Hepatocyte (in vitro differentiated cells): ENCODE results near the gene MAPK6. TPM values are rescaled to one million over a fixed set of nuclear protein-coding genes. Genes with fewer than 3 reads are reported as not detected.
"Not testable (repeated sequence)": the region's sequence is repeated elsewhere in the genome, so short reads cannot be mapped to it uniquely, and the experiment has no call there.

ENCODE experiments used
- DNase-seq: peaks from one replicate; pipeline ENCODE4 v3.0.0-alpha.2; 2016; ENCODE audit warnings: low spot score
- H2AFZ ChIP-seq: fragments of 200-600 bp; sonication (generic); 2 replicates; pipeline ENCODE4 v1.6.0; 2016; ENCODE audit warnings: antibody characterized with exemption, mild to moderate bottlenecking
- H3K27ac ChIP-seq: fragments of 200-600 bp; sonication (generic); 2 replicates; pipeline ENCODE4 v1.5.1; 2016; ENCODE audit warnings: mild to moderate bottlenecking
- H3K27me3 ChIP-seq: fragments of 200-600 bp; sonication (generic); 2 replicates; pipeline ENCODE4 v1.6.1; 2016
- H3K36me3 ChIP-seq: fragments of 200-600 bp; sonication (generic); replicated peaks from 2 replicates; pipeline ENCODE4 v1.5.1; 2016; ENCODE audit warnings: low read depth; ENCODE audit not compliant: insufficient read depth
- H3K4me1 ChIP-seq: fragments of 200-600 bp; sonication (generic); 2 replicates; pipeline ENCODE4 v1.5.1; 2016; ENCODE audit warnings: mild to moderate bottlenecking, moderate library complexity; ENCODE audit not compliant: insufficient read depth
- H3K4me2 ChIP-seq: fragments of 200-600 bp; sonication (generic); 2 replicates; pipeline ENCODE4 v1.6.0; 2016
- H3K4me3 ChIP-seq: fragments of 200-600 bp; sonication (generic); 2 replicates; pipeline ENCODE4 v1.5.1; 2016; ENCODE audit warnings: mild to moderate bottlenecking
- H3K79me2 ChIP-seq: fragments of 200-600 bp; sonication (generic); 2 replicates; pipeline ENCODE4 v1.6.0; 2017; ENCODE audit warnings: mild to moderate bottlenecking
- H3K9me2 ChIP-seq: fragments of 200-600 bp; sonication (generic); replicated peaks from 2 replicates; pipeline ENCODE4 v1.6.0; 2017; ENCODE audit warnings: mild to moderate bottlenecking; ENCODE audit not compliant: insufficient read depth
- H3K9me3 ChIP-seq: fragments of 200-600 bp; sonication (generic); 2 replicates; pipeline ENCODE4 v1.5.1; 2016; ENCODE audit warnings: low read depth, mild to moderate bottlenecking
- H4K20me1 ChIP-seq: fragments of 200-600 bp; sonication (generic); 2 replicates; pipeline ENCODE4 v1.6.0; 2016; ENCODE audit warnings: mild to moderate bottlenecking; ENCODE audit not compliant: insufficient read depth, poor library complexity, severe bottlenecking
- CTCF ChIP-seq: fragments of 200-600 bp; sonication (generic); IDR thresholded peaks from 2 replicates; pipeline ENCODE4 v1.5.1; 2016; ENCODE audit warnings: antibody characterized with exemption, mild to moderate bottlenecking; ENCODE audit not compliant: poor library complexity
- EZH2 ChIP-seq: fragments of 200-600 bp; sonication (generic); IDR thresholded peaks from 2 replicates; pipeline ENCODE4 v1.6.1; 2016; ENCODE audit warnings: antibody characterized with exemption, mild to moderate bottlenecking, borderline replicate concordance
- EZH2phosphoT487 ChIP-seq: fragments of 200-600 bp; sonication (generic); IDR thresholded peaks from one replicate; pipeline ENCODE4 v1.6.1; 2018; ENCODE audit warnings: antibody characterized with exemption, mild to moderate bottlenecking, low read depth, moderate library complexity; ENCODE audit not compliant: unreplicated experiment, severe bottlenecking
- WGBS: methylation state at CpG from one replicate; pipeline ENCODE4 v1.1.6; 2016; ENCODE audit warnings: low lambda C conversion rate; ENCODE audit errors: missing lambda C conversion rate; 5-methylcytosine and 5-hydroxymethylcytosine counted together
- polyA plus RNA-seq: library from polyadenylated mRNA; unstranded; fragments of >200 nt; fragmentation: Nextera tagmentation; extraction: Ambion mirVana; gene quantifications from 2 replicates; pipeline ENCODE4 v1.2.1, GENCODE V29; 2016
- total RNA-seq: library from RNA; depleted of rRNA; stranded (reverse); fragments of >200 nt; gene quantifications from 2 replicates; pipeline ENCODE4 v1.2.3, GENCODE V29; 2014

Gene MAPK6
- total and polyA plus RNA-seq, 2 experiments from 2014 or later, result 37.8 to 123 TPM

- H4K20me1 ChIP-seq, result peaks cover 82% of the 10 kb centered on the region
- WGBS, result 58% methylated on average over 3 of the region's 3 CpGs
- DNase-seq, result peak; percentile 21
These were observed 21.1 kb downstream of the MAPK6 start for GRCh38 chr15:52039925-52040781.

GRCh38 chr15:52042051-52042851, 23.2 kb downstream of the MAPK6 start:
- Histone ChIP-seq H4K20me1 (peaks cover 74% of the 10 kb centered on the region), H3K4me1 (peaks cover 27% of the 10 kb centered on the region), H3K4me2 (no peak overlapping the region), H2AFZ (no peak overlapping the region), H3K9me3 (no peaks in the 10 kb centered on the region), H3K36me3 (no peaks in the 10 kb centered on the region), H3K27me3 (no peaks in the 10 kb centered on the region), H3K4me3 (no peak overlapping the region), H3K27ac (no peak overlapping the region), H3K9me2 (no peaks in the 10 kb centered on the region), H3K79me2 (peaks cover 99% of the 10 kb centered on the region)
- 85% methylated on average over 6 of the region's 6 CpGs for WGBS
- TF ChIP-seq EZH2, result no peak
- no peak for TF ChIP-seq EZH2phosphoT487
- TF ChIP-seq CTCF, result no peak
- no peak for DNase-seq

More at GRCh38 chr15:52039925-52040781, 21.1 kb downstream of the MAPK6 start:
- H3K27ac ChIP-seq, result peak overlapping the region; percentile 42
- H3K36me3 ChIP-seq, result no peaks in the 10 kb centered on the region
- H3K9me3 ChIP-seq, result no peaks in the 10 kb centered on the region
- peaks cover 27% of the 10 kb centered on the region for H3K4me1 ChIP-seq
- no peak overlapping the region for H3K4me3 ChIP-seq
- no peak overlapping the region for H2AFZ ChIP-seq
- TF ChIP-seq CTCF (no peak), EZH2phosphoT487 (no peak), EZH2 (no peak)
- peaks cover 99% of the 10 kb centered on the region for H3K79me2 ChIP-seq
- H3K9me2 ChIP-seq, result no peaks in the 10 kb centered on the region
- H3K27me3 ChIP-seq, result no peaks in the 10 kb centered on the region
- peak overlapping the region; percentile 13 for H3K4me2 ChIP-seq

- H4K20me1 ChIP-seq, result peaks cover 39% of the 10 kb centered on the region
- H3K27ac ChIP-seq, H3K4me1 ChIP-seq, H3K9me2 ChIP-seq, H3K9me3 ChIP-seq, DNase-seq, H2AFZ ChIP-seq, H3K27me3 ChIP-seq, H3K36me3 ChIP-seq, H3K4me3 ChIP-seq, H3K4me2 ChIP-seq: not testable (repeated sequence)
- WGBS, result 89% methylated on average over 8 of the region's 8 CpGs
- H3K79me2 ChIP-seq, result peaks cover 99% of the 10 kb centered on the region
These were observed 26.8 kb downstream of the MAPK6 start for GRCh38 chr15:52045795-52046298.

GRCh38 chr15:52046552-52046951, 27.5 kb downstream of the MAPK6 start:
- H3K9me2 ChIP-seq, H3K27ac ChIP-seq, H2AFZ ChIP-seq, H3K4me2 ChIP-seq, H3K36me3 ChIP-seq, DNase-seq, H3K4me3 ChIP-seq, H3K4me1 ChIP-seq, H3K27me3 ChIP-seq, H3K9me3 ChIP-seq: not testable (repeated sequence)
- peaks cover 34% of the 10 kb centered on the region for H4K20me1 ChIP-seq
- peaks cover 92% of the 10 kb centered on the region for H3K79me2 ChIP-seq
- WGBS, result 83% methylated on average over 5 of the region's 5 CpGs
